KMS-11 (cell line): ENCODE data around the gene SEC14L2.

Source experiments
- H2AFZ ChIP-seq: fragments of 200-600 bp; sonication (generic); 2 replicates; pipeline ENCODE4 v1.6.1; 2016; ENCODE audit warnings: antibody characterized with exemption, mixed run types, low read depth
- H3K27ac ChIP-seq: fragments of 200-600 bp; sonication (generic); 2 replicates; pipeline ENCODE4 v1.6.1; 2016; ENCODE audit warnings: mild to moderate bottlenecking, mixed run types
- H3K27me3 ChIP-seq: fragments of 200-600 bp; sonication (generic); 2 replicates; pipeline ENCODE4 v1.6.1; 2017; ENCODE audit warnings: mild to moderate bottlenecking, low read depth, mixed run types, moderate library complexity; ENCODE audit not compliant: insufficient read depth
- H3K36me3 ChIP-seq: fragments of 200-600 bp; sonication (generic); 2 replicates; pipeline ENCODE4 v1.6.1; 2017; ENCODE audit warnings: mild to moderate bottlenecking, mixed run types; ENCODE audit not compliant: insufficient read depth
- H3K4me1 ChIP-seq: fragments of 200-600 bp; sonication (generic); 2 replicates; pipeline ENCODE4 v1.6.1; 2016; ENCODE audit warnings: mild to moderate bottlenecking, low read depth, mixed run types; ENCODE audit not compliant: poor library complexity, severe bottlenecking
- H3K4me2 ChIP-seq: fragments of 200-600 bp; sonication (generic); 2 replicates; pipeline ENCODE4 v1.7.0; 2016; ENCODE audit warnings: mild to moderate bottlenecking, mixed run types
- H3K4me3 ChIP-seq: fragments of 200-600 bp; sonication (generic); IDR thresholded peaks from 2 replicates; pipeline ENCODE4 v1.6.1; 2017; ENCODE audit warnings: low read depth, low read length, mixed read lengths; ENCODE audit not compliant: insufficient read depth
- H3K79me2 ChIP-seq: fragments of 200-600 bp; sonication (generic); 2 replicates; pipeline ENCODE4 v1.6.1; 2016; ENCODE audit warnings: low read depth, mixed run types; ENCODE audit not compliant: insufficient read depth
- H3K9ac ChIP-seq: fragments of 200-600 bp; sonication (generic); 2 replicates; pipeline ENCODE4 v1.6.1; 2016; ENCODE audit warnings: mild to moderate bottlenecking, mixed run types
- H4K20me1 ChIP-seq: fragments of 200-600 bp; sonication (generic); 2 replicates; pipeline ENCODE4 v1.6.1; 2016; ENCODE audit warnings: mild to moderate bottlenecking, mixed run types; ENCODE audit not compliant: insufficient read depth
- TF ChIP-seq, protein P1 (sequence below): fragments of 200-600 bp; sonication (generic); conservative IDR thresholded peaks from 2 replicates; pipeline ENCODE4 v1.6.1; 2017; ENCODE audit warnings: low read depth, mild to moderate bottlenecking, antibody characterized with exemption, low read length, moderate library complexity, mixed read lengths

Gene SEC14L2

DNA sequence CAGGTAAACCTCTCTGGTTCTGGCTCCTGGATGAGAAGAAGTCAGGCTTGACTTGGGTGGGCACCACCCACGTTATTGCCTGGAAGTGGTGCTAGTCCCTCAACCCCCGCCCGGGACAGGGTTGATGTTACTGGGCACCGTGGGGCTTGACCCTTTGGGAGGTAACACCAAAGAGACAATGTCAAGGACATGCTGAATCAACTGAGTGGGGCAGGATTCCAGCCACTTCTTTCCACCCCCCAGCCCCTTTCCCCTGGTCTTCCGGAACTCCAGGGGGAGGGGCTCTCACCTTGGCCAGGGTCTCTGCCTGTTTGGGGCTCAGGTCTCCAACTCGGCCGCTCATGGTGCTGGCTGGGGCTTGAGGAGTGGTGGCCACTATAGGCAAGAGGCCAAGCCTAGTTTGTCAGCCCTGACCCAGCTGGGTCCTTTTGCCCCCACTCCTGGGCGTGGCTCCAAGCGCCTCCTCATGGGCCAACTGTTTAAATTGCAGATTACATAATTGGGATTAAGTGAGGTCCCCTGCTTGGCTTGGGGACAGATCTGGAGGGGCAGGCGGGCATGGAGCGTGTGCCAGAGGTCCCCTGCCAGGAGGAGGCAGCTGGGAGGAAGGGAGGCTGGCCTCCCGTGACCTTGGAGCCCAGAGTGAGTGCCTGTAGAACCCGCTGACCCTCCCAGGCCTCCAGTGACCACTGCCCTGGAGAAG, 74.9 kb downstream of the SEC14L2 start, which contains the start of gene SEC14L3:
Gene SEC14L3, minus strand, starts transcription at position 402 of the 703 bp plus-strand sequence. Its CDS starts 59 bp downstream, at position 343.
- H3K27me3 ChIP-seq: peaks cover 63% of the 10 kb centered on the region; the same call in 1 of the 2 replicates
- no peak within 1 kb of the TSS for H3K4me2 ChIP-seq
- no peaks in the 10 kb centered on the region for H3K79me2 ChIP-seq
- no peak within 1 kb of the TSS for H3K9ac ChIP-seq
- no peaks in the 10 kb centered on the region for H4K20me1 ChIP-seq
- H2AFZ ChIP-seq: no peak within 1 kb of the TSS
- no peaks in the 10 kb centered on the region for H3K4me1 ChIP-seq
- no peak within 1 kb of the TSS for H3K4me3 ChIP-seq
- no peaks in the 10 kb centered on the region for H3K36me3 ChIP-seq
- H3K27ac ChIP-seq: no peak within 1 kb of the TSS
- TF ChIP-seq, protein P1, sequence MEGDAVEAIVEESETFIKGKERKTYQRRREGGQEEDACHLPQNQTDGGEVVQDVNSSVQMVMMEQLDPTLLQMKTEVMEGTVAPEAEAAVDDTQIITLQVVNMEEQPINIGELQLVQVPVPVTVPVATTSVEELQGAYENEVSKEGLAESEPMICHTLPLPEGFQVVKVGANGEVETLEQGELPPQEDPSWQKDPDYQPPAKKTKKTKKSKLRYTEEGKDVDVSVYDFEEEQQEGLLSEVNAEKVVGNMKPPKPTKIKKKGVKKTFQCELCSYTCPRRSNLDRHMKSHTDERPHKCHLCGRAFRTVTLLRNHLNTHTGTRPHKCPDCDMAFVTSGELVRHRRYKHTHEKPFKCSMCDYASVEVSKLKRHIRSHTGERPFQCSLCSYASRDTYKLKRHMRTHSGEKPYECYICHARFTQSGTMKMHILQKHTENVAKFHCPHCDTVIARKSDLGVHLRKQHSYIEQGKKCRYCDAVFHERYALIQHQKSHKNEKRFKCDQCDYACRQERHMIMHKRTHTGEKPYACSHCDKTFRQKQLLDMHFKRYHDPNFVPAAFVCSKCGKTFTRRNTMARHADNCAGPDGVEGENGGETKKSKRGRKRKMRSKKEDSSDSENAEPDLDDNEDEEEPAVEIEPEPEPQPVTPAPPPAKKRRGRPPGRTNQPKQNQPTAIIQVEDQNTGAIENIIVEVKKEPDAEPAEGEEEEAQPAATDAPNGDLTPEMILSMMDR: no peak

DNA sequence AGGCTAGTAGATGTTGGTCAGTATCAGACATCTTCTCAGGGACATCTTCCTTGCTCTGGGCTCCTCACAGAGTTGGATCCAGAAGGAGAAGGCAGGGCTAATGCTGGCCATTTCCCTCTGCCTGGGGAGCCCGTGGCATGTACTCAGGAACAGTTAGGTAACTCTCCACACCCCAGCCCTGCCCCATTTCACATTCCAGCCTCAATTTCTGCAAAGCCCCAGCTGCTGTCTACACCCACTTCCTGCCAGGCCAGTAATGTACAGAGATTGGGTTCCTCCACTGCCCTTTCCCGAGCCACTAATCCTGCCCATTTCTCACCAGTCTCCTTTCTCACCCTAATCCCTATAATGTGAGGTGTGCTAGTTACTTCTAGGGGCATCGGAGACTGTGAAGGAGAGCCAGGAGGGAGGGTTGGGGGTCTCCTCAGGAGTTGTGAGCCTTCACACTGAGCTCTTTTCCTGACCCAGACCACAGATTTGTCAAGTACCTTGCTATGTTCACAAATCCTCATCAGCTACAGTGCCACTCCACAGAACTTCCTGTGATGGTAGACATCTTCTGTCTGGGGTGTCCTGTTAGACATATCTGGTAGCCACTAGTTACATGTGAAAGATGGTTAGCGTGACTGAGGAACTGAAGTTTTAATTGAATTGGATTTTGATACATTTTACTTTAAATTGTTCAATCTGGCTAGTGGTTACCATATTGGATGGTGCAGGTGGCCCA, 76.3 kb downstream of the SEC14L2 start:
- Histone ChIP-seq H2AFZ (no peak overlapping the region), H3K27me3 (peaks cover 66% of the 10 kb centered on the region; the same call in 1 of the 2 replicates), H3K4me1 (no peaks in the 10 kb centered on the region), H3K9ac (no peak overlapping the region), H3K79me2 (no peaks in the 10 kb centered on the region), H4K20me1 (no peaks in the 10 kb centered on the region), H3K27ac (no peak overlapping the region), H3K36me3 (no peaks in the 10 kb centered on the region), H3K4me3 (no peak overlapping the region), H3K4me2 (no peak overlapping the region)
- TF ChIP-seq, protein P1: no peak

DNA sequence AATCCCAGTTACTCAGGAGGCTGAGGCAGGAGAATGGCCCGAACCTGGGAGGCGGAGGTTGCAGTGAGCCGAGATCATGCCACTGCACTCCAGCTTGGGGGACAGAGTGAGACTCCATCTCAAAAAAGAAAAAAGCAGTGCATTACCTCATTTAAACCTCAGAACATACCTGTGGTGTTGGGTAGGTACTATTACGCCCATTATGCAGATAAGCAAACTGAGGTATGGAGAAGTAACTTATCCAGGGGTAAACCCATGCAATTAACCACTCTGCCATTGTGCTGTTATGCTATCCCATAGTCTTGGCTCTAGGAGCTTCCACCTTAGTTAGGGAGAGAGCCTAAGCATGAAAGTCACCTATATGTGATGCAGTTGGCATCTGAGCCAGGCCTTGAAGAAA, 77.3 kb downstream of the SEC14L2 start:
- Histone ChIP-seq H2AFZ (no peak overlapping the region), H3K27me3 (peaks cover 71% of the 10 kb centered on the region; the same call in 1 of the 2 replicates), H3K9ac (no peak overlapping the region), H3K36me3 (no peaks in the 10 kb centered on the region), H3K4me3 (no peak overlapping the region), H3K4me2 (no peak overlapping the region), H3K27ac (no peak overlapping the region), H3K79me2 (no peaks in the 10 kb centered on the region), H4K20me1 (no peaks in the 10 kb centered on the region), H3K4me1 (no peaks in the 10 kb centered on the region)
- TF ChIP-seq, protein P1: no peak
